ENCODE data around the gene SULF2. TPM values are rescaled to one million over a fixed set of nuclear protein-coding genes. Genes with fewer than 3 reads are reported as not detected.

SULF2 gene
- total RNA-seq (2022; extraction: Qiagen RNA extraction; ENCODE audit: low read depth) = 19.4 to 22.7 TPM (median 21.6 TPM) in 5 replicates

DNA sequence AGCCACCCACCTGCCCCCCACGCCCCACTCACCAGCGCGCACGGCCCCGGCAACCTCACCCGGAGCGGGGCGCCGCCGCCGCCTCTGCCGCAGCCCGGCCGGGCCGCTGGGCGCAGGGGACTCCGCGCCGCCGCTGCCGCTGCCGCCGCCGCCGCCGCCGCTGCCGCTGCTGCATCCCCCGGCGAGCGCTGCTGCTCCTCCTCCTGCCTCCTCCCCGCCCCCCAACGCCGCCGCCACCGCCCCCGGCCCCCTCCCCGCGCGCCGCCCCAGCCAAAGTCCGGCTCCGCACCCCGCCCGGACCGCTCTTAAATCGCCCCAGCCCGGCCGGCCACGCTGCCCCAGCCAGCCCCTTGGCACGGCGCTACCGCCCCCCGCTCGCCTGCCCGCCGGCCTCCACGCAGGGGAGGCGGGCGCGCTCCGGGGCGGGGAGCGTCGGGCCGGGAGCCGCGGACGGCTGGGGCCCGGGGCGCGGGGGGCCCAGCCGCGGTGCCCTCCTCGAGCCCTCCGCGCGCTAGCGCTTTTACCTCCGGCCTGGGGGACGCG lies at the start of gene SULF2:
TSS of gene SULF2 (minus strand) at position 171 of the 543 bp plus-strand sequence. CDS start 28,118 bp downstream, outside the sequence.

